ENCODE measurements around the gene RGS7.
"Not testable (repeated sequence)": the region's sequence is repeated elsewhere in the genome, so short reads cannot be mapped to it uniquely, and the experiment has no call there.

Gene RGS7

GRCh38 chr1:241177660-241178059 lies 179.3 kb downstream of the RGS7 start:
- H3K36me3 ChIP-seq (ENCODE audit: control insufficient read depth, insufficient read depth, low read length), result no peaks in the 10 kb centered on the region
- H3K27me3 ChIP-seq (ENCODE audit: control insufficient read depth, insufficient read depth, low read length), result no peaks in the 10 kb centered on the region
- no peak for TF ChIP-seq CTCF (IDR thresholded peaks at IDR 0.05)
- H3K4me3 ChIP-seq (ENCODE audit: low read depth, low read length), result no peak overlapping the region
- no peak overlapping the region for H3K27ac ChIP-seq
- no peak overlapping the region for H2AFZ ChIP-seq
- H3K79me2 ChIP-seq, result no peaks in the 10 kb centered on the region
- H3K4me2 ChIP-seq (ENCODE audit: low read length), result no peak overlapping the region
- H3K4me1 ChIP-seq, result no peaks in the 10 kb centered on the region
- no peaks in the 10 kb centered on the region for H3K9me3 ChIP-seq (ENCODE audit: control insufficient read depth, low read length)
- no peak overlapping the region for H3K9ac ChIP-seq

- Histone ChIP-seq H3K79me2 (no peaks in the 10 kb centered on the region), H3K9me3 (ENCODE audit: control insufficient read depth, low read length) (no peaks in the 10 kb centered on the region), H3K4me1 (no peaks in the 10 kb centered on the region), H3K27me3 (ENCODE audit: control insufficient read depth, insufficient read depth, low read length) (no peaks in the 10 kb centered on the region), H3K27ac (no peak overlapping the region), H2AFZ (no peak overlapping the region), H3K36me3 (ENCODE audit: control insufficient read depth, insufficient read depth, low read length) (no peaks in the 10 kb centered on the region), H3K4me2 (ENCODE audit: low read length) (no peak overlapping the region), H3K9ac (no peak overlapping the region), H3K4me3 (ENCODE audit: low read depth, low read length) (no peak overlapping the region)
- no peak for TF ChIP-seq CTCF (IDR thresholded peaks at IDR 0.05)
Measured at GRCh38 chr1:241172486-241172885, 184.5 kb downstream of the RGS7 start.

DNA sequence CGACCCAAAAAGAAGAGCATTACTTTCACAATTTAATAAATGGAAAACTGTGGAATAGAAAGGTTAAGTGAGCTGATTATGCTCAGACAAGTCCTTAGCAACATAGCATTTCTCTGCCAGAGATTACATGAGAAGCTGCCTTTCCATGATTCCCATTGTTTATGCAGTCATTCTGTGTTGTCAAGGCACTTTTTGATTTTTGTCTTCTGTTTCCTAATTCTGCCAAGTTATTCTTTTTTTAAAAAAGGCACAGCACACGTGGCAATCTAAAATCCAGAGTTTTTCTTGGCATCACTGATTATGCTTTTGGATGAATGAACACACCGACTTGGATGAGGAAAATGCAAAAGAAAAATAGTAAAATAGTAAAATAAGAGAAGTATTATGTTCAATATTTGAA lies 185.0 kb downstream of the RGS7 start:
- Histone ChIP-seq H3K79me2 (no peaks in the 10 kb centered on the region), H2AFZ (no peak overlapping the region), H3K27me3 (ENCODE audit: control insufficient read depth, insufficient read depth, low read length) (no peaks in the 10 kb centered on the region), H3K9ac (no peak overlapping the region), H3K4me1 (no peaks in the 10 kb centered on the region), H3K36me3 (ENCODE audit: control insufficient read depth, insufficient read depth, low read length) (no peaks in the 10 kb centered on the region), H3K4me2 (ENCODE audit: low read length) (no peak overlapping the region), H3K4me3 (ENCODE audit: low read depth, low read length) (no peak overlapping the region), H3K9me3 (ENCODE audit: control insufficient read depth, low read length) (no peaks in the 10 kb centered on the region), H3K27ac (no peak overlapping the region)
- no peak for TF ChIP-seq CTCF (IDR thresholded peaks at IDR 0.05)

DNA sequence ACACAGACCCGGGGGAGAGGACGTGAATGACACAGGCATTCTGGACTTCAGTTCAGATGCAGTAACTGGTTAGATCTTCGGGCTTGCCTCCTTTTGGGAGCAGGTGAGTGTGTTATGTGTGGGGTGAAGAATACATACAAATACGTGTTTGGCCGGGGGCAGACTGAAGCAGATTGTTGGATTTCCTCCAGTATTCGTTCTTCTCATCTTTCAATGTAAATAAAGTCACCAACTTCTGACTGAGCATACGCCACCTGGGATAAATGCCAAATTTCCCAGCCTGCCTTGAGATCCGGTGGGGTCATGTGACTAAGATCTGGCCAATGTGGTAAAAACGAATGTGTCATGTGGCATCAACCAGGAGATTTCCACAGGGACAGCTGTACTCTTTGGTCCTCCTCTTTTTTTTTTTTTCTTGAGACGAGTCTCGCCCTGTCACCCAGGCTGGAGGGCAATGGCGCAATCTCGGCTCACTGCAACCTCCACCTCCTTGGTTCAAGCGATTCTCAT lies 189.8 kb downstream of the RGS7 start:
- no peak for TF ChIP-seq CTCF (IDR thresholded peaks at IDR 0.05)
- Histone ChIP-seq H3K79me2 (no peaks in the 10 kb centered on the region), H3K9me3 (ENCODE audit: control insufficient read depth, low read length) (no peaks in the 10 kb centered on the region), H3K4me2 (ENCODE audit: low read length) (no peak overlapping the region), H3K9ac (no peak overlapping the region), H3K4me1 (no peaks in the 10 kb centered on the region), H3K36me3 (ENCODE audit: control insufficient read depth, insufficient read depth, low read length) (no peaks in the 10 kb centered on the region), H2AFZ (no peak overlapping the region), H3K4me3 (ENCODE audit: low read depth, low read length) (no peak overlapping the region), H3K27ac (no peak overlapping the region), H3K27me3 (ENCODE audit: control insufficient read depth, insufficient read depth, low read length) (no peaks in the 10 kb centered on the region)

GRCh38 chr1:241166625-241167024 lies 190.4 kb downstream of the RGS7 start:
- no peak for TF ChIP-seq CTCF (IDR thresholded peaks at IDR 0.05)
- no peak overlapping the region for H3K4me2 ChIP-seq (ENCODE audit: low read length)
- H3K27me3 ChIP-seq (ENCODE audit: control insufficient read depth, insufficient read depth, low read length), result no peaks in the 10 kb centered on the region
- H3K4me1 ChIP-seq, result no peaks in the 10 kb centered on the region
- H3K27ac ChIP-seq, result no peak overlapping the region
- no peak overlapping the region for H3K4me3 ChIP-seq (ENCODE audit: low read depth, low read length)
- no peak overlapping the region for H3K9ac ChIP-seq
- no peaks in the 10 kb centered on the region for H3K36me3 ChIP-seq (ENCODE audit: control insufficient read depth, insufficient read depth, low read length)
- H3K9me3 ChIP-seq (ENCODE audit: control insufficient read depth, low read length), result no peaks in the 10 kb centered on the region
- H2AFZ ChIP-seq, result no peak overlapping the region
- H3K79me2 ChIP-seq, result no peaks in the 10 kb centered on the region

GRCh38 chr1:241165256-241165655 lies 191.7 kb downstream of the RGS7 start:
- not testable (repeated sequence) for H3K27ac ChIP-seq

More at GRCh38 chr1:241165256-241165655, 191.7 kb downstream of the RGS7 start:
- H3K79me2 ChIP-seq; H3K36me3 ChIP-seq (ENCODE audit: control insufficient read depth, insufficient read depth, low read length); H3K27me3 ChIP-seq (ENCODE audit: control insufficient read depth, insufficient read depth, low read length); H2AFZ ChIP-seq; H3K4me2 ChIP-seq (ENCODE audit: low read length); H3K9me3 ChIP-seq (ENCODE audit: control insufficient read depth, low read length); H3K4me3 ChIP-seq (ENCODE audit: low read depth, low read length); H3K9ac ChIP-seq; H3K4me1 ChIP-seq: not testable (repeated sequence)

Measured in parathyroid adenoma (tissue), 2 donors.